Neutrophil (primary cell): Measurements from ENCODE around the gene MMP14.
A peak's percentile ranks its signal among the peaks of the same experiment; 100 is the strongest.
"Not testable (repeated sequence)": the region's sequence is repeated elsewhere in the genome, so short reads cannot be mapped to it uniquely, and the experiment has no call there.

Experiments used
- H3K27ac ChIP-seq: fragments of 200-600 bp; sonication (generic); 2 replicates; pipeline ENCODE4 v1.5.1; 2016; ENCODE audit warnings: mild to moderate bottlenecking, moderate library complexity
- H3K27me3 ChIP-seq: fragments of 200-600 bp; sonication (generic); 2 replicates; pipeline ENCODE4 v1.6.0; 2016; ENCODE audit warnings: mild to moderate bottlenecking
- H3K36me3 ChIP-seq: fragments of 200-600 bp; sonication (generic); 2 replicates; pipeline ENCODE4 v1.5.1; 2017
- H3K4me1 ChIP-seq, 2 experiments: fragments of 200-600 bp in 1 of 2; sonication (generic) in 1 of 2; 1 replicate in 1 of 2; 2 replicates in 1 of 2; pipeline versions ENCODE4 v1.5.1 to v1.6.1; 2013 to 2016; ENCODE audit warnings: low read depth in 1 of 2, low read length in 1 of 2, mild to moderate bottlenecking in 1 of 2, moderate library complexity in 1 of 2; ENCODE audit not compliant: control insufficient read depth in 1 of 2, insufficient read depth in 1 of 2
- H3K4me3 ChIP-seq, 2 experiments: fragments of 200-600 bp in 1 of 2; sonication (generic) in 1 of 2; 1 replicate in 1 of 2; 2 replicates in 1 of 2; pipeline ENCODE4 v1.5.1; 2013 to 2016; ENCODE audit warnings: low read depth in 1 of 2, low read length in 1 of 2, mild to moderate bottlenecking in 1 of 2, moderate library complexity in 1 of 2
- H3K9me3 ChIP-seq: fragments of 200-600 bp; sonication (generic); 2 replicates; pipeline ENCODE4 v1.5.1; 2016
- CTCF ChIP-seq: fragments of 200-600 bp; sonication (generic); IDR thresholded peaks from 2 replicates; pipeline ENCODE4 v1.5.1; 2016; ENCODE audit warnings: antibody characterized with exemption

MMP14 gene

GRCh38 chr14:22854963-22855724, 18.8 kb downstream of the MMP14 start:
- H3K27ac ChIP-seq, result no peak overlapping the region
- no peaks in the 10 kb centered on the region for H3K27me3 ChIP-seq
- no peaks in the 10 kb centered on the region for H3K36me3 ChIP-seq
- TF ChIP-seq CTCF, result no peak
- peaks cover 13 to 23% of the 10 kb centered on the region in 2 experiments for H3K4me1 ChIP-seq
- no peaks in the 10 kb centered on the region for H3K9me3 ChIP-seq
- no peak overlapping the region for H3K4me3 ChIP-seq

GRCh38 chr14:22856428-22856827, 20.0 kb downstream of the MMP14 start:
- H3K27ac ChIP-seq, result no peak overlapping the region
- no peaks in the 10 kb centered on the region for H3K36me3 ChIP-seq
- no peaks in the 10 kb centered on the region for H3K9me3 ChIP-seq
- no peak overlapping the region for H3K4me3 ChIP-seq
- TF ChIP-seq CTCF, result no peak
- no peaks in the 10 kb centered on the region for H3K27me3 ChIP-seq
- H3K4me1 ChIP-seq, result peaks cover 8 to 16% of the 10 kb centered on the region in 2 experiments

- not testable (repeated sequence) for H3K27ac ChIP-seq
These were observed 24.0 kb downstream of the MMP14 start for GRCh38 chr14:22860377-22860776.

GRCh38 chr14:22861651-22862050, 25.3 kb downstream of the MMP14 start:
- Histone ChIP-seq H3K9me3 (no peaks in the 10 kb centered on the region), H3K36me3 (no peaks in the 10 kb centered on the region), H3K27ac (no peak overlapping the region), H3K4me1 (no peaks in the 10 kb centered on the region), H3K27me3 (no peaks in the 10 kb centered on the region), H3K4me3 (no peak overlapping the region)
- no peak for TF ChIP-seq CTCF

More at GRCh38 chr14:22860377-22860776, 24.0 kb downstream of the MMP14 start:
- not testable (repeated sequence) for H3K27me3 ChIP-seq, H3K4me1 ChIP-seq, H3K9me3 ChIP-seq, H3K4me3 ChIP-seq, H3K36me3 ChIP-seq

GRCh38 chr14:22864979-22865378, 28.6 kb downstream of the MMP14 start:
- Histone ChIP-seq H3K27me3 (no peaks in the 10 kb centered on the region), H3K27ac (peak overlapping the region; percentile 17), H3K4me1 (peaks cover 12 to 15% of the 10 kb centered on the region in 2 experiments), H3K4me3 (no peak overlapping the region), H3K9me3 (no peaks in the 10 kb centered on the region), H3K36me3 (no peaks in the 10 kb centered on the region)
- TF ChIP-seq CTCF, result no peak
